HG03039 (cell line): ENCODE measurements around the gene GUCY2D.
"Not testable (repeated sequence)": the region's sequence is repeated elsewhere in the genome, so short reads cannot be mapped to it uniquely, and the experiment has no call there.

Experiments used
- ATAC-seq: cut with Tn5 transposase; IDR thresholded peaks from one replicate; pipeline ENCODE4 v1.9.1; 2021; ENCODE audit warnings: mild to moderate bottlenecking, moderate library complexity; ENCODE audit not compliant: unreplicated experiment

Gene GUCY2D

DNA sequence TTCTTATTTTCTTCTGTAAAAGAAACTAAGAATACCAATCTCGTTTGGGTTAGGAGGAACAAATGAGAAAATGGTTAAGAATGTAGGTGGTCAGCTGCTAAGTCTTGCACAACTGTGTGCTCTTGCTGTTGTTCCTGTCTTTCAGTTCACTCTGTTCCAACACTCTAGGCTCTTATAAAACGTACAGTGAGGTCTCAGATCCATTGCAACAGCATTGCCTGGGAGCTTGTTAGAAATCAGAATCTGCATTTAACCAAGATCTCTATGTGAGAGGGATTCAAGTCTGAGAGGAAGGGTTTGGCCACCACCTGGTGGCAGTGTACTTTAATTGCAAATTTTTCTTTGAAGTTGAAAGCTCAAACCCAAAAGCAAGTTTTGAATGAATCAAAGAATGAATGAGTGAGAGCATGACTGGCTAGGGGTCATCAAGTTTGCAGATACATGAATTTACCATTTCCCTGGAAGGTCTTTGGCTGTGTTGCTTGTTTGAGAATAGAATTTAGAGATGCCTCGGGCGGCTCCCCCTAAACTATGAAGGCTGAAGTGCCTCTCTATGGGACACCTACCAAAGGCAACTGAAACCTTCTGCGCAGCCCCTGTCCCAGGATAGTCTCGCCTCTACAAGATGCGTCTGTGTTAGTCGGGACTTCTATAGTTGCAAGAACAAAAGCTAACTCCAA, 39.0 kb downstream of the GUCY2D start:
- ATAC-seq = no peak

DNA sequence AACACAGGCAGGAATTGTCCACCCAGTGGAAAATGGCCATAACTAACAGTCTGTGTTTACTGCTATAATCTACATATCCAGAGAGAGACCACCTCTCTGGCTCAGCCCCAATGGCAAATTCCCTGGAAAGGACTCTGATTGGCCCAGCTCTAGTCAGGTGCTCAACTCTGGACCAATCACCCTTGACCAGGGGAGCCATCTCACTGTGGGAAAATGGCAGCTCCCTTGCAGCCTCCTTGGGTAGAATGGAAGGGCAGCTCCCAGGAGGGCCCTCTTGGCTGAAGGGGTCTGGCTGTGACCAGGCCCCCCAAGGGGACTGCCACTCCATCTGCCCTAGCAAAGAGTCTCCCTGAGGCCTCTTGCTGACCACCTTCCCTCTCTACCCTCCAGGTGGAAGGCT, 39.6 kb downstream of the GUCY2D start:
- ATAC-seq = no peak

DNA sequence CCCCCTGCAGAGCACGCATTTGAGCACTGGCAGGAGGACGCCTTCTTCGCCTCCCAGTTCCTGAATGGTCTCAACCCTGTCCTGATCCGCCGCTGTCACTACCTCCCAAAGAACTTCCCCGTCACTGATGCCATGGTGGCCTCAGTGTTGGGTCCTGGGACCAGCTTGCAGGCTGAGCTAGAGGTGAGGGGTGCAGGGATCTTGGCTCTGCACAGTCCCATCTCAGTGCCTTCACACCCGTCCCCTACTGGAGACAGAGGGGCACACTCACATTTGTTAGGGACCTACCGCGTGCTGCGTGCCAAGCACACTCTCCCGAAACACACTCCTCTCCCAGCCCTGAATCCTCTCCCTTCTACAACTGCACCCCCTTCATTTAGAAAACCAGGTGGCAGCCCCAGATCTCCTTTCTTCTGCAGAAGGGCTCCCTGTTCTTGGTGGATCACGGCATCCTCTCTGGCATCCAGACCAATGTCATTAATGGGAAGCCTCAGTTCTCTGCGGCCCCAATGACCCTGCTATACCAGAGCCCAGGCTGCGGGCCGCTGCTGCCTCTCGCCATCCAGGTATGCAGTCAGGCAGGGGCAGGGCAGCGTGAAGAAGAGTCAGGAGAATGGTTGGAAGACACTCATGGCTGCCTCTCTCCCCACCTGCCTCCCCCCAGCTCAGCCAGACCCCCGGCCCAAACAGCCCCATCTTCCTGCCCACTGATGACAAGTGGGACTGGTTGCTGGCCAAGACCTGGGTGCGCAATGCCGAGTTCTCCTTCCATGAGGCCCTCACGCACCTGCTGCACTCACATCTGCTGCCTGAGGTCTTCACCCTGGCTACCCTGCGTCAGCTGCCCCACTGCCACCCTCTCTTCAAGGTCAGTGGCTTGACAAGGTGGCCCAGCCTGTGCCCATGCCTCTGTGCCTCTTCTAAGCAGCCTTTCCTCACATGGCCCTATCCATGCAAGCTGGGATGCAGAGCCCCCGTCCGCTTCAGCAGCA, 42.7 kb downstream of the GUCY2D start:
- no peak for ATAC-seq

DNA sequence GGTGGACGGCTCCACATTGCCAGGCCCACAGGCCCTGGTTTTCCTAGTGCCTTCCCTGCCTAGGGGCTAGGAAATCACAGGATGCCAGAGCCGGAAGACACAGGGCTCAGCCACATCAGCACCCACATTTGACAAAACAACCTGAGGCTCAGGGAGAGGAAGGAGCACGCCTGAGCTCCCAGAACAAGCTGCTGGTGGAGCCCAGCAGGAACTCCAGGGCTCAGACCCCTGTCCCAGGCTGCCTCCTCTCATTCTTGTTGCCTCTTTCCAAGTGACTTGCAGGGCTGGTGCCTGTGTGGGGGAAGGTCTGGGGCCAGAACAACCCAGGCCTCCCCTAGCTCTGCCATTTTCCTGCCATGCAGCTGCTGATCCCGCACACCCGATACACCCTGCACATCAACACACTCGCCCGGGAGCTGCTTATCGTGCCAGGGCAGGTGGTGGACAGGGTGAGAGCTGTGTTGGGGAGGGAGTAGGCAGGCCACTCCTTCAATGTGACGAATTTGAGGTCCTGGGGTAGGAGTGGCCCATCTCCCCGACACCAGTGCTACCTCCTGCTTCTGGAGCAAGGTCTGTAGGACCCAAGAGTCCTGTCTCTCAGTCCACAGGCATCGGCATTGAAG, 44.0 kb downstream of the GUCY2D start:
- ATAC-seq = no peak

DNA sequence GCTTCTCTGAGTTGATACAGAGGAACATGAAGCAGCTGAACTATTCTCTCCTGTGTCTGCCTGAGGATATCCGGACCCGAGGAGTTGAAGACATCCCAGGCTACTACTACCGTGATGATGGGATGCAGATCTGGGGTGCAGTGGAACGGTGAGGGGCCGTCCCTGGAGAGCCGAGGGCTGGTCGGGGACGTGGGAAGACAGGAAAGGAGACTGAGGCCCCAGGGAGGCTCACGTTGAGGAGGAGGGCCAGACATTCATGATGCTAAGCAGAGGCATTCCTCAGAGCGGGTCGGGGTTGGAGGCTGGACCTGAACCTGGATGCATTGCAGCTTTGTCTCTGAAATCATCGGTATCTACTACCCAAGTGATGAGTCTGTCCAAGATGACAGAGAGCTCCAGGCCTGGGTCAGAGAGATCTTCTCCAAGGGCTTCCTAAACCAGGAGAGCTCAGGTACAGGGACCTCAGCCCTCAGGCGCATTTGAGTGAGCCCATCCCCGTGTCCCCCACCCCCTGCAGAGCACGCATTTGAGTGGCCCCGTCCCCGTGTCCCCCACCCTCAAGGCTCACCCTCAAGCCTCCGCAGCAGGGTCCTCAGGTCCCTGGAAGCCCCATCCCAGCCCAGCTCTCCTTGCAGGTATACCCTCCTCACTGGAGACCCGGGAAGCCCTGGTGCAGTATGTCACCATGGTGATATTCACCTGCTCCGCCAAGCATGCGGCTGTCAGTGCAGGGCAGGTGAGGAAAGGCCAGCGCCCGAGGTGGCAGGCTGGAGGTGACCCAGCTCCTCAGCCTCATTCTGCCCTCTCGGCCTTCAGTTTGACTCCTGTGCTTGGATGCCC, 44.7 kb downstream of the GUCY2D start:
- no peak for ATAC-seq

DNA sequence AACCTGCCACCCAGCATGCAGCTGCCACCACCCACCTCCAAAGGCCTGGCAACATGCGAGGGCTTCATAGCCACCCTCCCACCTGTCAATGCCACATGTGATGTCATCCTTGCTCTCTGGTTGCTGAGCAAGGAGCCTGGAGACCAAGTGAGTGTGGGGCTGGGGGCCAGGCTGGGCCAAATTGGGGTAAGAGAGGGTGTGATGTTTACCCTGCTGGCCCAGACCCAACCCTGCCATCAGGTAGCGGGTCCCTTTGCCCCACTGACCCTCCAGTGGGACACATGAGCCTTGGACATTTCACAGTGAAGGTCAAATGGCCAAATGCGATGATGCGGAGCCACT, 45.3 kb downstream of the GUCY2D start:
- no peak for ATAC-seq

DNA sequence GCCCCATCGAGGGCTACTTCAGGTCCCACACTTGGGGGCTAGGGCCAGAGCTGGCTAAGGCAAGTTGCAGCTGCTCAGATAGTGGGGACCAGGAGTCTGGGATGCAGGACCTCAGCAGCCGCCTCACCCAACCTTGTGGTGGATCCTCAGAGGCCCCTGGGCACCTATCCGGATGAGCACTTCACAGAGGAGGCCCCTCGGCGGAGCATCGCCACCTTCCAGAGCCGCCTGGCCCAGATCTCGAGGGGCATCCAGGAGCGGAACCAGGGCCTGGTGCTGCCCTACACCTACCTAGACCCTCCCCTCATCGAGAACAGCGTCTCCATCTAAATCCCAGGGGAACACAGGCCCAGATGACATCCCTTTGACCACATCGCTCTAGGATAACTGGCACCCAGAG, 45.8 kb downstream of the GUCY2D start:
- no peak for ATAC-seq

DNA sequence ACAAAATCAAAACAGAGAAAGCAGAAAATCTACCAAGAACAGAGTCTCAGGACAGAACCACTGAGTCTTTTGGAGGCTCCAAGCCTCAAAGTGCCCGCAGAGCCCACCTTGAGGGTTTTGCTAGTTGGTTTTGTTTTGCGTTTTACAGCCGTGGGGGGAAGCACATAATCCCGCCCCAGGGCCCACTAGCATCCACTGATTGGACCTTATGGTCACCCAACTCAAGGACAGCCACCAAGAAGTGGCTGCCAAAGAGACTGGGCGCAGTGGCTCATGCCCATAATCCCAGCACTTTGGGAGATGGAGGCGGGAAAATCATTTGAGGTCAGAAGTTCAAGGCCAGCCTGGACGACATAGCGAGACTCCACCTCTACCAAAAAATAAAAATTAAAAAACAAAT, 46.3 kb downstream of the GUCY2D start:
- no peak for ATAC-seq

DNA sequence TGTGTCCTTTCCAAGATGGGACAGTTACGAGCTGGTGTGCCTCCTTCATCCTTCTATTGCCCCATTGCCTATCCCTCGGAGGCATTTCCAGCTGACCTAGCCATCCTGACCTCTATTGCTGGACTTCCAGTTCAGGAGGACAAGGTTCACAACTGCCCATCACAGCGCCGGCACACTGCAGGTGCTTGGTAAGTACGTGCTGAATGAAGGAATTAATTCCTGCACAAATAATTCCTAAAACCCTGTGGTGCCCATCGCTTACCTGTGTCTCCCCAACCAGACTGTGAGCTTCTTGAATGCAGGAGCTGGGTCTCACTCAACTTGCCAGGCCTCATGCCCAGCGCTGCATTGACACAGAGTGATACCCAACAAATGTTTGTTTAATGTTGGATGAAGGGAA, 49.4 kb downstream of the GUCY2D start:
- ATAC-seq = no peak

DNA sequence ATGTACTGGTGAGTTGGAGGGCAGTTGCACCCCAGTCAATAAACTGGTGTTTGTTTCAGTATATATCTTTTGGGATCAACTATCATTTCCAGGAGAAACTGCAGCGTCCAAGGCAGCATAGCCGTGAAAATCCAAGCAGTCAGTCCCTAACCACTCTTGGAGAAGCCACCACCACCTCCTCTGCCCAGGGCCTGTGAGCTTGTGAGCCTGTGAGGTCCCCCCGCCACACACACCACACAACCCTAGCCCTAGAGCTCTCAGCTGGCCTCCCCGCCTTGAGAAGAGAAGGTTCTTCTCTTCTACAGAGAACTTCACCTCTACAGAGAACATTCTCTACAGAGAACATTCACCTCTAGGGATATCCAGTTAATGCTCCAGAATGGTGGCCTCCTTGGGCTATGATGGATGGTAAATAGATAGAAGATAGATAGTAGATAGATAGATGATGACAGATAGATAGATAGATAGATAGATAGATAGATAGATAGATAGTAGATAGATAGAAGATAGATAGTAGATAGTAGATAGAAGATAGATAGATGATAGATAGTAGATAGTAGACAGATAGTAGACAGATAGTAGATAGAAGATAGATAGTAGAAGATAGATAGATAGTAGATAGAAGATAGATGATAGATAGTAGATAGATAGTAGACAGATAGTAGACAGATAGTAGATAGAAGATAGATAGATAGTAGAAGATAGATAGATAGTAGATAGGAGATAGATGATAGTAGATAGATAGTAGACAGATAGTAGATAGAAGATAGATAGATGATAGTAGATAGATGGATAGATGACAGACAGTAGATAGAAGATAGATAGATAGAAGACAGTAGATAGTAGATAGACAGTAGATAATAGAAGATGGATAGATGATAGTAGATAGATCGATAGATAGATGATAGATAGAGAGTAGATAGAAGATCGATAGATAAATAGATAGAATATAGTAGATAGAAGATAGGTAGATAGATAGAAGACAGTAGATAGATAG, 50.1 kb downstream of the GUCY2D start:
- ATAC-seq = no peak

DNA sequence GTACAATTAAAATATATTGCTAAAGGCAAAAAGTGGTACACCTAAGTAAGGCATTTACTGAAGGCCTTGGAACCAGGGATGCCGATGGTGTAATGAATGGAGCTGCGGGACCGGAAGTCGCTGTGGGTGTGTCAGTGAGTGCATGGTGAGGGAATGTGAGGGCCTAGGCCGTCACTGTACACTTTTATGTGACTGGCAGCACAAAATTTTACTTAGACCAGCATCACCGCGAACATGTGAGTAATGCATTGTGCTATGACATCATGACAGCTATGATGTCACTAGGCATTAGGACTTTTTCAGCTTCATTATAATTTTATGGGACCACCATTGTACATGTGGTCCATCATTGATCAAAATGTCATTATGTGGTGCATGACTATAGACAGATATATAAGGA, 51.2 kb downstream of the GUCY2D start:
- no peak for ATAC-seq

DNA sequence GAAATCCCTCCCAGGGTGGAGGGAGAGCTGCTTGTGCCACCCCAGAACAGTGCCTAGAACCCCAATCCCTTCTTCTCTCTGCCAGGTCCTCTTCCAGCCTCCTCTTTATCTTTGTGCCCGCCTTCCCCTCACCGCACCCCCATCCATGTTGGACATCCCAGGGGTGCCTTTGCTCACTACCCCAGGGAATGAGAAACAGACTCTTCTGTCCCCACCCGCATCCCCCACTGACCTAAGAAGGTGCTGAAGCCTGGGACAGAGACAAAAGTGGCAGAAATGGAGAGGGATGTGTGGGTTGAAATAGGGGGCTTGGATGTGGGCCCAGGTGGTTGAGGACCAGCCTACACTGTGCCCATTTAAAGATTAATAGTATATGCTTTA, 53.4 kb downstream of the GUCY2D start:
- ATAC-seq = no peak

DNA sequence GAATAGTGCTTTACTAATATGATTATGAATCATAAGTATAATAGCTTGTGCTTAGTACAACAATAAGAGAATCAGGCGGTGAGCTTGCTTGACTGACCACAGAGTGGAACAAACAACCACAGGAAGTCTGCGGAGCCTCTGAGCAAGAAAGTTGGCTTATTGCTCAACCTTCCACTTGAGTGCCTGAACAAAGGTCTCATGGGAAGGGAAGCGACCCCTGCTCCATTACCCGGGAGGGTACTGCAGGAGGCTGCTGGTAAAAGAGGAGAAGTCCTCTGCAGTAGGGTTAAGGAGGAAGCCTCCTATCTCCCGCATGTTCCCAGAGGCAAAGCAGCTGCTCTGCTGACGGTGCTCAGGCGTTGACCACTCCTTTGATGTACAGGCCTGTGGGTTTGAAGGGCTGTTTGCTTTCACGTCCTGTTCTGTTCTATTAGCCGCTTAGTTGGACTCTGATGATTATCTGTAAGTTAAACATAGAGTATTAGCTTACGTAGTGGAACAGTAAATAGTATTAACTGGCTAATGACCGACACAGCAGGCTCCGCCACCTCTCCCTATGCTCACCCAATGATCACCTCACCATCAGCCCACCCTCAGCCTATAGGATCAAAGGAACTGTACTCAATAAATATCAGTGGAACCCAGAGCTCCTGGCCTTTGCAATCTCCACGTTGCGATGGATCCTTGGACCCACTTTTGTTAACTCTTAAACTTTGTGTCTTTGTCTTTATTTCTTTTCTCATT, 54.0 kb downstream of the GUCY2D start:
- no peak for ATAC-seq

DNA sequence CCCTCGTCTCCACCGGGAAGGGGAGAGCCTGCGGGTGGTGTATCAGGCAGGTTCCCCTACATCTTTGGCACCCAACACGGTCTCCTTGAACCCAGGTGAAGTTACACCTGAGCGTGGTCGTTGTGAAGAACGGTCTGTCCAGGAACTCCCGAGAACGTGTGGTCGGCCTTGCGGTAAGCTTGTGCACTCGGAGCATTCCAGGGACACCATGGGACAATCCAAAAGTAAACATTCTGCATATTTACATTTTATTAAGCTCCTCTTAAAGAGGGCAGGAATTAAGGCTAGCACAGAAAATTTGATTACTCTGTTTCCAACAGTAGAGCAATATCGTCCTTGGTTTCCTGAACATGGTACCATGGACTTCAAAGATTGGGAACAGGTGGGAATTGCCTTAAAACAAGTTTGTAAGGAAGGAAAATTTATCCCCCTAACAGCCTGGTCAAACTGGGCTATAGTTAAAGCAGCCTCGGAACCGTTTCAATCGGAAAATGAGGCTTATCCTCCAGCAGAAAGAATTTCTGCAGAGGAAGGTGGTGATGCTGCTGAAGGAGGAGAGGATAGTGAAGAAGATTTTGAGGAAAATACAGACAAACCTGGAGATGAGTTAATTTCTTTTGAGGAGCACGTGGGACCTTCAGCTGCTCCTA, 54.7 kb downstream of the GUCY2D start:
- ATAC-seq = no peak

DNA sequence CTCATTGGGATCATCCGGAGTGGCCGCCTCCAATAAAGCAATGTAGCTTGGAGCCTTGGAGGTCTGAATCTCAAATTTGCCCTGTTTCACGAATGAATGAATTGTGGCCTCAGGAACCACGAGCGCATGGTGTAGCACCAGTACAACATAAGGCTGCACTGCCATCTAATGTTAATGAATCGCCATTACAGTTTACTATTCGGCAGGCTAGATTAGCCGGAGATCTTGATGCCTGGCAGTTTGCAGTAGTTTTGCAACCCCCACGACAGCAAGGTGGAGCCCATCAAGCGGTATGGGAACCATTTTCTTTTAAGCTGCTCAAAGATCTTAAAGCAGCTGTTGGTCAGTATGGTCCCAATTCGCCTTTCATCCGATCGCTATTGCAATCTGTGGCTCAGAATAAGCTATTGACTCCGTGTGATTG, 55.3 kb downstream of the GUCY2D start:
- ATAC-seq = no peak

DNA sequence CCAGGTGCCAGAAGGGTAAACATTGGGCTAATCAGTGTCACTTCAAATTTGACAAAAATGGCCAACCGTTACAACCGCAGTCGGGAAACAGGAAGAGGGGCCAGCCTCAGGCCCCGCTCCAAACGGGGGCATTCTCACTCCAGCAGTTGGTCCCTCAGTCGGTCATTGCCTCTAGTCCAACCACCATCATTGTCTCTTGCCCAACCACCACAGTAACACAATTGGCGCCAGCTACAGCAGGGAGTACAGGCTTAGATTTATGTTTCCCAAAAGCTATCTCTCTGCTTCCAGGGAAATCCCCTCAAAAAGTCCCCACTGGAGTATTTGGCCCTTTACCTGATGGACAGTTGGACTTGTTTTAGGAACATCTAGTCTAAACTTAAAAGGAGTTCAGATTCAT, 56.7 kb downstream of the GUCY2D start:
- no peak for ATAC-seq

DNA sequence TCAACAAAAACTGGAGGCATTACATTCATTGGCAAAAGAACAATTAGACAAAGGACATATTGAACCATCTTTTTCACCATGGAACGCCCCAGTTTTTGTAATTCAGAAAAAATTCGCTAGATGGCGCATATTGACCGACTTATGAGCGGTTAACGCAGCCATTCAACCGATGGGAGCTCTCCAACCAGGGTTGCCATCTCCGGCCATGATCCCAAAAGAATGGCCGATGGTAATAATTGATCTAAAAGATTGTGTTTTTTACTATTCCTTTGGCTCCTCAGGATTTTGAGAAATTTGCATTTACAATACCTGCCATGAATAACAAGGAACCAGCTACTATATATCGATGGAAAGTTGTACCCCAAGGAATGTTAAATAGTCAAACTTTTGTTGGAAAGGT, 57.9 kb downstream of the GUCY2D start:
- ATAC-seq = no peak

DNA sequence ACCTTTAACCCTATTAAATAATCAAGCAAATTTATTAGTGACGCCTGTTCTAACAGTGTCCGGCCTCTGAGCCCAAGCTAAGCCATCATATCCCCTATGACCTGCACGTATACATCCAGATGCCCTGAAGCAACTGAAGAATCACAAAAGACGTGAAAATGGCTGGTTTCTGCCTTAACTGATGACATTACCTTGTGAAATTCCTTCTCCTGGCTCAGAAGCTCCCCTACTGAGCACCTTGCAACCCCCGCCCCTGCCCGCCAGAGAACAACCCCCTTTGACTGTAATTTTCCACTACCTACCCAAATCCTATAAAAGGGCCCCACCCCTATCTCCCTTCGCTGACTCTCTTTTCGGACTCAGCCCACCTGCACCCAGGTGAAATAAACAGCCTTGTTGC, 59.4 kb downstream of the GUCY2D start:
- not testable (repeated sequence) for ATAC-seq

DNA sequence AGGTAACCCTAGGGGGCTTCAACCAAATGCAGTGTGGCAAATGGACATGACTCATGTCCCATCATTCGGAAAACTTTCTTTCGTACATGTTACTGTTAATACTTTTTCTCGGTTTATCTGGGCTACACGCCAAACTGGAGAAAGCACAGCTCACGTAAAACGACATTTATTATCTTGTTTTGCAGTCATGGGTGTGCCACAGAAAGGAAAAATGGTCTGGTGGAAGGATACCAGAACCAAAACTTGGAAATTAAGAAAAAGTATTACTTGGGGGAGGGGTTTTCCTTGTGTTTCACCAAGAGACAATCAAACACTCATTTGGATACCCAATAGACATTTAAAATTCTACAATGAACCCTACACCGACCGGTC, 60.0 kb downstream of the GUCY2D start:
- ATAC-seq = no peak
